OCI-LY7 (cell line): Measurements from ENCODE around the gene LRRTM1.

Experiments used
- EZH2phosphoT487 ChIP-seq: fragments of 200-600 bp; sonication (generic); IDR thresholded peaks from 2 replicates; pipeline ENCODE4 v1.6.1; 2018; ENCODE audit warnings: low read depth, borderline replicate concordance, mild to moderate bottlenecking, mixed run types, antibody characterized with exemption, low read length, moderate library complexity, mixed read lengths
- TF ChIP-seq, protein P1 (sequence below): fragments of 200-600 bp; sonication (generic); conservative IDR thresholded peaks from 2 replicates; pipeline ENCODE4 v1.5.1; 2014; ENCODE audit warnings: mild to moderate bottlenecking, antibody characterized with exemption, low read length, moderate library complexity, mixed read lengths

DNA sequence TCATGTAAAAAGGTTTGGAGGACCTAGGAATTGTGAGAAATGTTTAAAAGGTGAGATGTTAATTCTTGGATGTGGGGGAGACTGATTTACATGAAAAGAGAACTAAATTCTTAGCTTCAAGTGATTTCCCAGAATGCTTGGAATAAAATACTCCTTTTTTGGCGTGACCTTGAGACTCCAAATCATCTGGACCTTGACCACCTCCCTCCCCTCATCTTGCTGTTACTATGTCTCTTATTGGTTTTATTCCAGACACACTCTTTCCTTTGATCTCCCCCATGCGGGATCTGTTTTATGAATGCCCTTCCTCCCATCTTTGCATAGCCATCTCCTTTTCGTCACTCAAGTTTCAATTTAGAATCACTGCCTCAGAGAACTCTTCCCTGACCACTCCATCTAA lies 20.0 kb upstream of the LRRTM1 start:
- TF ChIP-seq, protein P1, sequence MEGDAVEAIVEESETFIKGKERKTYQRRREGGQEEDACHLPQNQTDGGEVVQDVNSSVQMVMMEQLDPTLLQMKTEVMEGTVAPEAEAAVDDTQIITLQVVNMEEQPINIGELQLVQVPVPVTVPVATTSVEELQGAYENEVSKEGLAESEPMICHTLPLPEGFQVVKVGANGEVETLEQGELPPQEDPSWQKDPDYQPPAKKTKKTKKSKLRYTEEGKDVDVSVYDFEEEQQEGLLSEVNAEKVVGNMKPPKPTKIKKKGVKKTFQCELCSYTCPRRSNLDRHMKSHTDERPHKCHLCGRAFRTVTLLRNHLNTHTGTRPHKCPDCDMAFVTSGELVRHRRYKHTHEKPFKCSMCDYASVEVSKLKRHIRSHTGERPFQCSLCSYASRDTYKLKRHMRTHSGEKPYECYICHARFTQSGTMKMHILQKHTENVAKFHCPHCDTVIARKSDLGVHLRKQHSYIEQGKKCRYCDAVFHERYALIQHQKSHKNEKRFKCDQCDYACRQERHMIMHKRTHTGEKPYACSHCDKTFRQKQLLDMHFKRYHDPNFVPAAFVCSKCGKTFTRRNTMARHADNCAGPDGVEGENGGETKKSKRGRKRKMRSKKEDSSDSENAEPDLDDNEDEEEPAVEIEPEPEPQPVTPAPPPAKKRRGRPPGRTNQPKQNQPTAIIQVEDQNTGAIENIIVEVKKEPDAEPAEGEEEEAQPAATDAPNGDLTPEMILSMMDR, result no peak
- no peak for TF ChIP-seq EZH2phosphoT487
